Measurements from ENCODE around the gene MAP3K20.
"Not testable (repeated sequence)": the region's sequence is repeated elsewhere in the genome, so short reads cannot be mapped to it uniquely, and the experiment has no call there.

The MAP3K20 gene

DNA sequence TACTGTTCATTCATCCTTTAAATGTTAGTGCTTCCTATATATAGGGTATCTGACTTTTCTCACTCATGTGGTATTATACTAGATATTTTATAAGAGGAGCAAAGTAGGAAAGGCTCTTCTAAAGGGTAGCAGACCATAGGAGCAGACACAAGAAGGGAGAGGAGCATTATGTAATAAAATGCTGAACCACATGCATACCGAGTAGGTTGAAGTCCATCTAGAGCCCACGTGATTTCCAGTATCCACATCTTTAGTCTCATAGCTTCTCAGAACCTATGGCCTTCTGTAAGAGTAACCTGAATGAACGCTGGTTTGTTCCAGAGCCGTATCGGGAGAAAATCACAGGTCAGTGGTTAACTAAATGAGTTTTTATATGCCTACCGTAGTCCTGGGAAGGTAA, 85.9 kb downstream of the MAP3K20 start:
- DNase-seq (ENCODE audit: low spot score) = no peak

- not testable (repeated sequence) for DNase-seq (ENCODE audit: low spot score)
Measured at GRCh38 chr2:173163357-173163756, 87.7 kb downstream of the MAP3K20 start.

GRCh38 chr2:173164396-173164795, 88.8 kb downstream of the MAP3K20 start:
- DNase-seq (ENCODE audit: low spot score) = no peak

- DNase-seq (ENCODE audit: low spot score) = no peak
Measured at GRCh38 chr2:173165443-173166238, 90.0 kb downstream of the MAP3K20 start.

DNA sequence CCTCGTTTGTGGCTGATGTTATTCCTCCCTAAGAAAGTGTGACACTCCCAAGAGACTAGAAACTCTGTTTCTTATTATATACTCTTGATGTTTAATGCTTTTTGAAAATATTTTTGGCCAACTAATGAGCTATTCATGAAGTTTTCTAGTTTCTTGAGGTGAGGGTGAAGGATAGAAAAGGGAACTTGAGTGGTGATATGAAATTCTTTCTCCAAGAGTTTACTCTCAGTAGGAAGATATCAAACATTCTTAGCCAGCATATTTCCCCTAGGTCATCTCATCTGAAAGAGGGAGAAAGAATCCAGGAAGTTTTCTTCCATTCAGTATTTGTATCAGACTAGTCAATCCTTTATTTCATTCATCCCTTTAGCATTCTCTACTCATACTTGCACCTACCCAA, 95.7 kb downstream of the MAP3K20 start:
- no peak for DNase-seq (ENCODE audit: low spot score)

- DNase-seq (ENCODE audit: low spot score) = no peak
Measured at GRCh38 chr2:173171924-173172643, 96.4 kb downstream of the MAP3K20 start.

DNA sequence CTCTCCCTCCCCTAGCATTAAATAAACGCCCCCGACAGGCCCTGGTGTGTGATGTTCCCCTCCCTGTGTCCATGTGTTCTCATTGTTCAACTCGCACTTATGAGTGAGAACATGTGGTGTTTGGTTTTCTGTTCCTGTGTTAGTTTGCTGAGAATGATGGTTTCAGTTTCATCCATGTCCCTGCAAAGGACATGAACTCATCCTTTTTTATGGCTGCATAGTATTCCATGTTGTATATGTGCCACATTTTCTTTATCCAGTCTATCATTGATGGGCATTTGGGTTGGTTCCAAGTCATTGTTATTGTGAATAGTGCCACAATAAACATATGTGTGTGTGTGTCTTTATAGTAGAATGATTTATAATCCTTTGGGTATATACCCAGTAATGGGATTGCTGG, 98.7 kb downstream of the MAP3K20 start:
- not testable (repeated sequence) for DNase-seq (ENCODE audit: low spot score)

- DNase-seq (ENCODE audit: low spot score) = peak; percentile 13
Measured at GRCh38 chr2:173175222-173175621, 99.6 kb downstream of the MAP3K20 start.

GRCh38 chr2:173181982-173182381, 106.3 kb downstream of the MAP3K20 start:
- no peak for DNase-seq (ENCODE audit: low spot score)

GRCh38 chr2:173184031-173185004, 108.7 kb downstream of the MAP3K20 start:
- peak; percentile 83 for DNase-seq (ENCODE audit: low spot score)

- DNase-seq (ENCODE audit: low spot score) = no peak
Measured at GRCh38 chr2:173185437-173185836, 109.8 kb downstream of the MAP3K20 start.

GRCh38 chr2:173187941-173188788, 112.5 kb downstream of the MAP3K20 start:
- no peak for DNase-seq (ENCODE audit: low spot score)

DNA sequence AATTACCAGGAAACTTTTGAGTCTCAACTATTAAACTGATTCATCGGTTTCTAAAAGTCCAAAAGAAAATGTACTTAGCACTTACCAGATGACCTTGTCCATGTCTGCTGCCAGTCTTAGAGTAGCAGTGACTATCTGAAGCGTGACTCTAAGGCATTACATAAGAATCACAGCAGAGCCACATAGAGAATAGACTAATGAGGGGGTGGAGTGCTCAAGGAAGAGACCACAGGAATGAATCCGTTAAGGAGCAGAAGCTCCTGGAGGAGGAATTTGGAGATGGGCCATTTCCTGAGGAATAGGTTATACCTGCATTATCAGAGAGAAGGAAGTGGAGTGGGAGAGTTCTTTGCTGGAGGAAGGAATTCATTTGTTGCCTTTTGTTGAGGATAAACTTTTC, 116.0 kb downstream of the MAP3K20 start:
- no peak for DNase-seq (ENCODE audit: low spot score)

- no peak for DNase-seq (ENCODE audit: low spot score)
Measured at GRCh38 chr2:173192071-173192470, 116.4 kb downstream of the MAP3K20 start.

- no peak for DNase-seq (ENCODE audit: low spot score)
Measured at GRCh38 chr2:173193925-173194324, 118.3 kb downstream of the MAP3K20 start.

GRCh38 chr2:173195100-173195499, 119.5 kb downstream of the MAP3K20 start:
- DNase-seq (ENCODE audit: low spot score) = no peak

- no peak for DNase-seq (ENCODE audit: low spot score)
Measured at GRCh38 chr2:173196080-173196479, 120.4 kb downstream of the MAP3K20 start.

GRCh38 chr2:173196638-173197037, 121.0 kb downstream of the MAP3K20 start:
- no peak for DNase-seq (ENCODE audit: low spot score)

DNA sequence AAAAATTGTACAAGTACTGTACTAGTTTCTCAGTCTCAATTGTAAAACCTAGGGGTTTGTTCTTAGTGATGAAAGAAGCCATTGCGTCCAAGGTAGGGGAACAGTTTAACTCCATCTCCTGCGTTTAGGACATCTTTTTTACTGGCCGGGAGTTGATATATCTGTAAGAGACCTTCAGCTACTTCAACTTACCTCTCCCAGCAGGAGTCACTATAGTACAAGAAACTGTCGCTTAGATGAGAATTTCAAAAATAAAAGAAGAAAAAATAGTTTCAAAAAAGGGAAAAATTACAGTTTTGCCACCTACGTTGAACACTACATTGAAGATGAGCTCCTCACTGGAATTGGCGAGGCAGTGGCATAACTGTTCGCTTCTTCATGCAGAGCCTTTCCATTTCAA, 122.7 kb downstream of the MAP3K20 start:
- DNase-seq (ENCODE audit: low spot score) = no peak

GRCh38 chr2:173199294-173199693, 123.6 kb downstream of the MAP3K20 start:
- DNase-seq (ENCODE audit: low spot score) = no peak

- DNase-seq (ENCODE audit: low spot score) = no peak
Measured at GRCh38 chr2:173202570-173202969, 126.9 kb downstream of the MAP3K20 start.

All from hepatic stellate cell (primary cell).